ENCODE data around the gene SPOCD1.

The SPOCD1 gene

GRCh38 chr1:31757989-31758388, 57.8 kb downstream of the SPOCD1 start:
- DNase-seq = no peak

GRCh38 chr1:31757204-31757679, 58.6 kb downstream of the SPOCD1 start:
- DNase-seq = peak in 3 of 51 donors; percentile 15 to 37 (median 22)

GRCh38 chr1:31756578-31756977, 59.2 kb downstream of the SPOCD1 start:
- DNase-seq = no peak

- no peak for DNase-seq
Measured at GRCh38 chr1:31755850-31756492, 59.9 kb downstream of the SPOCD1 start.

- DNase-seq = peak in 10 of 51 donors; percentile 9 to 37 (median 16)
Measured at GRCh38 chr1:31755197-31755611, 60.6 kb downstream of the SPOCD1 start.

GRCh38 chr1:31754397-31754796, 61.4 kb downstream of the SPOCD1 start:
- peak in 3 of 51 donors; percentile 42 to 63 (median 58) for DNase-seq

- peak in 50 of 51 donors; percentile 36 to 95 (median 82) for DNase-seq
Measured at GRCh38 chr1:31753707-31754349, 62.0 kb downstream of the SPOCD1 start.

- peak in 32 of 51 donors; percentile 12 to 64 (median 31) for DNase-seq
Measured at GRCh38 chr1:31752952-31753475, 62.8 kb downstream of the SPOCD1 start.

- no peak for DNase-seq
Measured at GRCh38 chr1:31752258-31752657, 63.6 kb downstream of the SPOCD1 start.

GRCh38 chr1:31751822-31752241, 64.0 kb downstream of the SPOCD1 start:
- no peak for DNase-seq

- peak in 1 of 51 donors; percentile 61 for DNase-seq
Measured at GRCh38 chr1:31750858-31751510, 64.8 kb downstream of the SPOCD1 start.

- no peak for DNase-seq
Measured at GRCh38 chr1:31749785-31750735, 65.8 kb downstream of the SPOCD1 start.

GRCh38 chr1:31748365-31748764, 67.5 kb downstream of the SPOCD1 start:
- DNase-seq = no peak

- DNase-seq = no peak
Measured at GRCh38 chr1:31747304-31747703, 68.5 kb downstream of the SPOCD1 start.

GRCh38 chr1:31746687-31747086, 69.1 kb downstream of the SPOCD1 start:
- DNase-seq = no peak

- DNase-seq = peak in 13 of 51 donors; percentile 5 to 32 (median 18)
Measured at GRCh38 chr1:31745946-31746670, 69.7 kb downstream of the SPOCD1 start.

GRCh38 chr1:31745096-31745945, 70.5 kb downstream of the SPOCD1 start:
- peak in 38 of 51 donors; percentile 9 to 78 (median 42) for DNase-seq

- no peak for DNase-seq
Measured at GRCh38 chr1:31744165-31744888, 71.5 kb downstream of the SPOCD1 start.

All from hypothalamus (tissue), 51 donors.